ENCODE data around the gene RALGDS.
"Not testable (repeated sequence)": the region's sequence is repeated elsewhere in the genome, so short reads cannot be mapped to it uniquely, and the experiment has no call there.

RALGDS gene

DNA sequence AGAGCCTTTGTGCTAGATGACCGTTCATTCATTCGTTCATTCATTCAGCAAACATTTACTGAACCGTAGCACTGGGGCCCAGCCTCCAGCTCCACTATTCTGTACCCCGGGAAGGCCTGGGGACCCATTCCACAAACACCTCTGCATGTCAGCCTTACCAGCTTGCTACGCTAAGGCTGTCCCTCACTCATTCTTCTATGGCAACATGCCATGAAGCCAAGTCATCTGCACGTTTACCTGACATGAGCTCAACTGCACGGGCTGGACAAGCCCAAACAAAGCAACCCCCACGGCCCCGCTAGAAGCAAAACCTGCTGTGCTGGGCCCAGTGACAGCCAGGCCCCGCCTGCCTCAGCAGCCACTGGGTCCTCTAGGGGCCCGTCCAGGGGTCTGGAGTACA lies 53.2 kb downstream of the RALGDS start:
- peaks cover 7 to 37% (median 35%) of the 10 kb centered on the region in 10 experiments; a peak in 18 of 20 replicates for H3K4me1 ChIP-seq
- no peak overlapping the region for H3K27ac ChIP-seq
- peaks cover 0 to 21% (median 15%) of the 10 kb centered on the region in 11 experiments; a peak in 11 of 22 replicates for H4K20me1 ChIP-seq
- TF ChIP-seq Cebpa-rat (IDR thresholded peaks at IDR 0.05) = no peak
- no peak overlapping the region for H3K9ac ChIP-seq
- no peak overlapping the region for H3K4me2 ChIP-seq
- H3K9me3 ChIP-seq (replicated peaks in 1 of 11) = no peaks in the 10 kb centered on the region
- H3K4me3 ChIP-seq = no peak overlapping the region
- H3K27me3 ChIP-seq = no peaks in the 10 kb centered on the region
- H3K36me3 ChIP-seq = peaks cover 0 to 31% (median 0%) of the 10 kb centered on the region in 11 experiments; a peak in 3 of 22 replicates

GRCh38 chr9:133067006-133067405 lies 54.0 kb downstream of the RALGDS start:
- no peaks in the 10 kb centered on the region for H3K9me3 ChIP-seq (replicated peaks in 1 of 11)
- peaks cover 0 to 21% (median 15%) of the 10 kb centered on the region in 11 experiments; a peak in 11 of 22 replicates for H4K20me1 ChIP-seq
- H3K9ac ChIP-seq = no peak overlapping the region
- H3K4me2 ChIP-seq = no peak overlapping the region
- no peaks in the 10 kb centered on the region for H3K27me3 ChIP-seq
- no peak overlapping the region for H3K4me3 ChIP-seq
- no peak for TF ChIP-seq Cebpa-rat (IDR thresholded peaks at IDR 0.05)
- H3K4me1 ChIP-seq = peaks cover 0 to 33% (median 29%) of the 10 kb centered on the region in 10 experiments; a peak in 18 of 20 replicates
- H3K36me3 ChIP-seq = peaks cover 0 to 31% (median 0%) of the 10 kb centered on the region in 11 experiments; a peak in 3 of 22 replicates
- no peak overlapping the region for H3K27ac ChIP-seq

DNA sequence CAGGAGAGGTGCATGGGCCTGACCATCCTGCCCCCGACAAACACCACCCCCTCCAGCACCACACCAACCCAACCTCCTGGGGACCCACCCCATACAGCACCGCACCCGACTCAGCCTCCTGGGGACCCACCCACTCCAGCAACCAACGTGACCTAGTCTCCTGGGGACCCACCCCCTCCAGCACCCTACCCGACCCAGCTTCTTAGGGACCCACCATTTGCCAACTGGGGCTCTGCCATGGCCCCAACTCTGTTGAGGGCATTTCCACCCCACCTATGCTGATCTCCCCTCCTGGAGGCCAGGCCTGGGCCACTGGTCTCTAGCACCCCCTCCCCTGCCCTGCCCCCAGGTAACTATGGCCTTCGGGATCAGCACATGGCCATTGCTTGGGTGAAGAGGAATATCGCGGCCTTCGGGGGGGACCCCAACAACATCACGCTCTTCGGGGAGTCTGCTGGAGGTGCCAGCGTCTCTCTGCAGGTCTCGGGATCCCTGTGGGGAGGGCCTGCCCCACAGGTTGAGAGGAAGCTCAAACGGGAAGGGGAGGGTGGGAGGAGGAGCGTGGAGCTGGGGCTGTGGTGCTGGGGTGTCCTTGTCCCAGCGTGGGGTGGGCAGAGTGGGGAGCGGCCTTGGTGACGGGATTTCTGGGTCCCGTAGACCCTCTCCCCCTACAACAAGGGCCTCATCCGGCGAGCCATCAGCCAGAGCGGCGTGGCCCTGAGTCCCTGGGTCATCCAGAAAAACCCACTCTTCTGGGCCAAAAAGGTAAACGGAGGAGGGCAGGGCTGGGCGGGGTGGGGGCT lies 54.7 kb downstream of the RALGDS start:
- H3K4me3 ChIP-seq = no peak overlapping the region
- H3K9me3 ChIP-seq (replicated peaks in 1 of 11) = no peaks in the 10 kb centered on the region
- no peaks in the 10 kb centered on the region for H3K27me3 ChIP-seq
- TF ChIP-seq Cebpa-rat (IDR thresholded peaks at IDR 0.05) = no peak
- H3K4me1 ChIP-seq = peaks cover 3 to 34% (median 30%) of the 10 kb centered on the region in 10 experiments
- peaks cover 0 to 21% (median 15%) of the 10 kb centered on the region in 11 experiments; a peak in 11 of 22 replicates for H4K20me1 ChIP-seq
- H3K4me2 ChIP-seq = no peak overlapping the region
- no peak overlapping the region for H3K9ac ChIP-seq
- no peak overlapping the region for H3K27ac ChIP-seq
- peaks cover 0 to 31% (median 0%) of the 10 kb centered on the region in 11 experiments; a peak in 3 of 22 replicates for H3K36me3 ChIP-seq

DNA sequence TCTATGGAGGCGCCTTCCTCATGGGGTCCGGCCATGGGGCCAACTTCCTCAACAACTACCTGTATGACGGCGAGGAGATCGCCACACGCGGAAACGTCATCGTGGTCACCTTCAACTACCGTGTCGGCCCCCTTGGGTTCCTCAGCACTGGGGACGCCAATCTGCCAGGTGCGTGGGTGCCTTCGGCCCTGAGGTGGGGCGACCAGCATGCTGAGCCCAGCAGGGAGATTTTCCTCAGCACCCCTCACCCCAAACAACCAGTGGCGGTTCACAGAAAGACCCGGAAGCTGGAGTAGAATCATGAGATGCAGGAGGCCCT lies 56.0 kb downstream of the RALGDS start:
- Histone ChIP-seq H3K9ac (no peak overlapping the region), H4K20me1 (peaks cover 0 to 24% (median 16%) of the 10 kb centered on the region in 11 experiments; a peak in 11 of 22 replicates)

DNA sequence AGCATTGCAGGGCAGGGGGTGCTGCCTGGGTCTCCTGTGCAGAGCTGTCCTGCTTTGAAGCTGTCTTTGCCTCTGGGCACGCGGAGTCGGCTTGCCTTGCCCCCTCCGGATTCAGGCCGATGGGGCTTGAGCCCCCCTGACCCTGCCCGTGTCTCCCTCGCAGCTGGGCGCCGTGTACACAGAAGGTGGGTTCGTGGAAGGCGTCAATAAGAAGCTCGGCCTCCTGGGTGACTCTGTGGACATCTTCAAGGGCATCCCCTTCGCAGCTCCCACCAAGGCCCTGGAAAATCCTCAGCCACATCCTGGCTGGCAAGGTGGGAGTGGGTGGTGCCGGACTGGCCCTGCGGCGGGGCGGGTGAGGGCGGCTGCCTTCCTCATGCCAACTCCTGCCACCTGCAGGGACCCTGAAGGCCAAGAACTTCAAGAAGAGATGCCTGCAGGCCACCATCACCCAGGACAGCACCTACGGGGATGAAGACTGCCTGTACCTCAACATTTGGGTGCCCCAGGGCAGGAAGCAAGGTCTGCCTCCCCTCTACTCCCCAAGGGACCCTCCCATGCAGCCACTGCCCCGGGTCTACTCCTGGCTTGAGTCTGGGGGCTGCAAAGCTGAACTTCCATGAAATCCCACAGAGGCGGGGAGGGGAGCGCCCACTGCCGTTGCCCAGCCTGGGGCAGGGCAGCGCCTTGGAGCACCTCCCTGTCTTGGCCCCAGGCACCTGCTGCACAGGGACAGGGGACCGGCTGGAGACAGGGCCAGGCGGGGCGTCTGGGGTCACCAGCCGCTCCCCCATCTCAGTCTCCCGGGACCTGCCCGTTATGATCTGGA lies 56.6 kb downstream of the RALGDS start:
- H3K36me3 ChIP-seq = peaks cover 0 to 25% (median 0%) of the 10 kb centered on the region in 11 experiments; a peak in 3 of 22 replicates
- no peak overlapping the region for H3K9ac ChIP-seq
- H4K20me1 ChIP-seq = peaks cover 0 to 30% (median 17%) of the 10 kb centered on the region in 11 experiments; a peak in 11 of 22 replicates
- TF ChIP-seq Cebpa-rat (IDR thresholded peaks at IDR 0.05) = no peak
- H3K4me1 ChIP-seq = peaks cover 20 to 53% (median 50%) of the 10 kb centered on the region in 10 experiments
- no peaks in the 10 kb centered on the region for H3K27me3 ChIP-seq
- peak overlapping the region in 9 of 11 experiments; percentile 38 to 82 (median 75); a peak in 15 of 22 replicates for H3K4me2 ChIP-seq
- no peaks in the 10 kb centered on the region for H3K9me3 ChIP-seq (replicated peaks in 1 of 11)
- no peak overlapping the region for H3K4me3 ChIP-seq
- H3K27ac ChIP-seq = no peak overlapping the region

More for the DNA sequence above, 56.0 kb downstream of the RALGDS start:
- H3K36me3 ChIP-seq = peaks cover 0 to 25% (median 0%) of the 10 kb centered on the region in 11 experiments; a peak in 3 of 22 replicates
- no peak overlapping the region for H3K27ac ChIP-seq
- H3K4me2 ChIP-seq = peak overlapping the region in 6 of 11 experiments; percentile 68 to 82 (median 78); a peak in 9 of 22 replicates
- no peak overlapping the region for H3K4me3 ChIP-seq
- H3K27me3 ChIP-seq = no peaks in the 10 kb centered on the region
- H3K4me1 ChIP-seq = peaks cover 14 to 48% (median 44%) of the 10 kb centered on the region in 10 experiments
- no peak for TF ChIP-seq Cebpa-rat (IDR thresholded peaks at IDR 0.05)
- H3K9me3 ChIP-seq (replicated peaks in 1 of 11) = no peaks in the 10 kb centered on the region

DNA sequence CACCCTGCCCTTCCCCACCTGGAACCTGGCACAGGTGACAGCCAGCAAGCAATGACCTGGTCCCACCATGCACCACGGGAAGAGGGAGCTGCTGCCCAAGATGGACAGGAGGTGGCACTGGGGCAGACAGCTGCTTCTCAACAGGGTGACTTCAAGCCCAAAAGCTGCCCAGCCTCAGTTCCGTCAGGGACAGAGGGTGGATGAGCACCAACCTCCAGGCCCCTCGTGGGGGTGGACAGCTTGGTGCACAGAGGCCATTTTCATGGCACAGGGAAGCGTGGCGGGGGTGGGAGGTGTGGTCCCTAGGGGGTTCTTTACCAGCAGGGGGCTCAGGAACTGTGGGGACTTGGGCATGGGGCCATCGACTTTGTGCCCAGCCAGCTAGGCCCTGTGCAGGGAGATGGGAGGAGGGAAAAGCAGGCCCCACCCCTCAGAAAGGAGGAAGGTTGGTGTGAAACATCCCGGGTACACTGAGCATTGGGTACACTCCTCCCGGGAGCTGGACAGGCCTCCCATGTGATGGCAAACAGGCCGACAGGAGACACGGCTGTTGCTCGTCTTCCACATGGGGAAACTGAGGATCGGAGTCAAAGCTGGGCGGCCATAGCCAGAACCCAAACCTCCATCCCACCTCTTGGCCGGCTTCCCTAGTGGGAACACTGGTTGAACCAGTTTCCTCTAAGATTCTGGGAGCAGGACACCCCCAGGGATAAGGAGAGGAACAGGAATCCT lies 57.4 kb downstream of the RALGDS start:
- Histone ChIP-seq H3K4me3 (no peak overlapping the region), H3K27ac (peak overlapping the region in 8 of 11 experiments; percentile 5 to 54 (median 38); a peak in 8 of 22 replicates), H3K27me3 (no peaks in the 10 kb centered on the region), H3K4me1 (peaks cover 28 to 61% (median 57%) of the 10 kb centered on the region in 10 experiments), H3K4me2 (peak overlapping the region in 9 of 11 experiments; percentile 38 to 82 (median 75); a peak in 18 of 22 replicates), H4K20me1 (peaks cover 0 to 38% (median 20%) of the 10 kb centered on the region in 11 experiments; a peak in 11 of 22 replicates), H3K9me3 (replicated peaks in 1 of 11) (no peaks in the 10 kb centered on the region), H3K9ac (peak overlapping the region in 3 of 11 experiments; percentile 32 to 52 (median 43); a peak in 4 of 22 replicates), H3K36me3 (peaks cover 0 to 29% (median under 1%) of the 10 kb centered on the region in 11 experiments; a peak in 5 of 22 replicates)
- no peak for TF ChIP-seq Cebpa-rat (IDR thresholded peaks at IDR 0.05)

GRCh38 chr9:133063159-133063499 lies 57.9 kb downstream of the RALGDS start:
- Histone ChIP-seq H4K20me1 (peaks cover 0 to 43% (median 20%) of the 10 kb centered on the region in 11 experiments; a peak in 11 of 22 replicates), H3K9me3 (replicated peaks in 1 of 11) (no peaks in the 10 kb centered on the region), H3K36me3 (peaks cover 2 to 34% (median 6%) of the 10 kb centered on the region in 11 experiments; a peak in 17 of 22 replicates), H3K9ac (peak overlapping the region in 3 of 11 experiments; percentile 32 to 52 (median 43); a peak in 4 of 22 replicates), H3K27ac (peak overlapping the region in 8 of 11 experiments; percentile 5 to 54 (median 38); a peak in 9 of 22 replicates), H3K4me3 (no peak overlapping the region), H3K27me3 (no peaks in the 10 kb centered on the region), H3K4me1 (peaks cover 33 to 67% (median 63%) of the 10 kb centered on the region in 10 experiments), H3K4me2 (peak overlapping the region in 9 of 11 experiments; percentile 38 to 82 (median 75); a peak in 18 of 22 replicates)
- no peak for TF ChIP-seq Cebpa-rat (IDR thresholded peaks at IDR 0.05)

- not testable (repeated sequence) for H3K9me3 ChIP-seq (replicated peaks in 1 of 11); H3K27ac ChIP-seq; H3K9ac ChIP-seq; H3K27me3 ChIP-seq; H3K4me3 ChIP-seq
- Histone ChIP-seq H3K36me3 (peaks cover 4 to 36% (median 10%) of the 10 kb centered on the region in 11 experiments; a peak in 17 of 22 replicates), H3K4me2 (peak overlapping the region in 8 of 11 experiments; percentile 30 to 80 (median 42); a peak in 9 of 22 replicates), H4K20me1 (peaks cover 0 to 49% (median 20%) of the 10 kb centered on the region in 11 experiments; a peak in 12 of 22 replicates), H3K4me1 (peaks cover 39 to 72% (median 68%) of the 10 kb centered on the region in 10 experiments)
These were observed 58.5 kb downstream of the RALGDS start for GRCh38 chr9:133062569-133062968.

GRCh38 chr9:133061764-133062145 lies 59.3 kb downstream of the RALGDS start, which contains the start of gene CEL:
CEL (plus strand) TSS chr9:133061981; CDS start chr9:133062003, 22 bp downstream.
- peaks cover 47 to 80% (median 77%) of the 10 kb centered on the region in 10 experiments for H3K4me1 ChIP-seq
- H3K9ac ChIP-seq = peak within 1 kb of the TSS in 8 of 11 experiments; percentile 15 to 63 (median 51); a peak in 12 of 22 replicates
- H3K9me3 ChIP-seq (replicated peaks in 1 of 11); H3K27me3 ChIP-seq; H3K4me3 ChIP-seq: not testable (repeated sequence)
- H3K4me2 ChIP-seq = peak within 1 kb of the TSS; percentile 55 to 97 (median 90)
- peaks cover 0 to 57% (median 24%) of the 10 kb centered on the region in 11 experiments; a peak in 12 of 22 replicates for H4K20me1 ChIP-seq
- peak within 1 kb of the TSS in 8 of 11 experiments; percentile 10 to 75 (median 47); a peak in 14 of 22 replicates for H3K27ac ChIP-seq
- peaks cover 4 to 39% (median 15%) of the 10 kb centered on the region in 11 experiments; a peak in 17 of 22 replicates for H3K36me3 ChIP-seq

DNA sequence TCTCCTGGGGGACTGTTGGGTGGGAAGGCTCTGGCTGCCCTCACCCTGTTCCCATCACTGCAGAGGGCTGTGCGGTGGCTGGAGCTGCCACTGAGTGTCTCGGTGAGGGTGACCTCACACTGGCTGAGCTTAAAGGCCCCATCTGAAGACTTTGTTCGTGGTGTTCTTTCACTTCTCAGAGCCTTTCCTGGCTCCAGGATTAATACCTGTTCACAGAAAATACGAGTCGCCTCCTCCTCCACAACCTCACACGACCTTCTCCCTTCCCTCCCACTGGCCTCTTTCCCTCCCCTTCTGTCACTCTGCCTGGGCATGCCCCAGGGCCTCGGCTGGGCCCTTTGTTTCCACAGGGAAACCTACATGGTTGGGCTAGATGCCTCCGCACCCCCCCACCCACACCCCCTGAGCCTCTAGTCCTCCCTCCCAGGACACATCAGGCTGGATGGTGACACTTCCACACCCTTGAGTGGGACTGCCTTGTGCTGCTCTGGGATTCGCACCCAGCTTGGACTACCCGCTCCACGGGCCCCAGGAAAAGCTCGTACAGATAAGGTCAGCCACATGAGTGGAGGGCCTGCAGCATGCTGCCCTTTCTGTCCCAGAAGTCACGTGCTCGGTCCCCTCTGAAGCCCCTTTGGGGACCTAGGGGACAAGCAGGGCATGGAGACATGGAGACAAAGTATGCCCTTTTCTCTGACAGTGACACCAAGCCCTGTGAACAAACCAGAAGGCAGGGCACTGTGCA lies 59.8 kb downstream of the RALGDS start:
- not testable (repeated sequence) for H3K9me3 ChIP-seq (replicated peaks in 1 of 11); H3K4me3 ChIP-seq; H3K27me3 ChIP-seq
- Histone ChIP-seq H3K36me3 (peaks cover 6 to 43% (median 19%) of the 10 kb centered on the region in 11 experiments; a peak in 18 of 22 replicates), H3K4me2 (peak overlapping the region; percentile 55 to 97 (median 90)), H3K4me1 (peaks cover 53 to 86% (median 82%) of the 10 kb centered on the region in 10 experiments), H3K27ac (peak overlapping the region in 8 of 11 experiments; percentile 10 to 75 (median 47); a peak in 14 of 22 replicates), H3K9ac (peak overlapping the region in 8 of 11 experiments; percentile 15 to 63 (median 51); a peak in 12 of 22 replicates), H4K20me1 (peaks cover 0 to 62% (median 25%) of the 10 kb centered on the region in 11 experiments; a peak in 13 of 22 replicates)
